Suprapubic skin (tissue), 4 donors: ENCODE results near the gene ATG16L2. TPM values are rescaled to one million over a fixed set of nuclear protein-coding genes. Genes with fewer than 3 reads are reported as not detected.
"Not testable (repeated sequence)": the region's sequence is repeated elsewhere in the genome, so short reads cannot be mapped to it uniquely, and the experiment has no call there.

ENCODE experiments used
- DNase-seq, 2 donors: peaks; one replicate each; pipeline ENCODE4 v3.0.0-alpha.2; 2019; ENCODE audit warnings: low spot score in 2 of 2
- H3K27ac ChIP-seq: fragments of 200-600 bp; sonication (generic); one replicate; pipeline ENCODE4 v1.5.1; 2019
- H3K27me3 ChIP-seq: fragments of 200-600 bp; sonication (generic); one replicate; pipeline ENCODE4 v1.5.1; 2019
- H3K36me3 ChIP-seq: fragments of 200-600 bp; sonication (generic); one replicate; pipeline ENCODE4 v1.5.1; 2019
- H3K4me1 ChIP-seq: fragments of 200-600 bp; sonication (generic); one replicate; pipeline ENCODE4 v1.5.1; 2019
- H3K4me3 ChIP-seq: fragments of 200-600 bp; sonication (generic); one replicate; pipeline ENCODE4 v1.5.1; 2019; ENCODE audit warnings: mild to moderate bottlenecking
- H3K9me3 ChIP-seq: fragments of 200-600 bp; sonication (generic); one replicate; pipeline ENCODE4 v1.5.1; 2019
- CTCF ChIP-seq, 2 donors: fragments of 200-600 bp in 1 of 2; fragments of 450-650 bp in 1 of 2; sonication (generic) in 1 of 2; IDR thresholded peaks; one replicate each; pipeline ENCODE4 v1.5.1; 2016 to 2019; ENCODE audit warnings: antibody characterized with exemption in 2 of 2, mild to moderate bottlenecking in 1 of 2, moderate library complexity in 1 of 2
- EP300 ChIP-seq: sonication (generic); formaldehyde crosslinking; IDR thresholded peaks from one replicate; pipeline ENCODE4 v1.6.1; 2017; ENCODE audit warnings: antibody characterized with exemption
- POLR2A ChIP-seq, 2 donors: fragments of 450-650 bp; IDR thresholded peaks; one replicate each; pipeline ENCODE4 v1.6.1; 2017; ENCODE audit warnings: antibody characterized with exemption in 2 of 2, mild to moderate bottlenecking in 2 of 2, moderate library complexity in 2 of 2
- POLR2AphosphoS5 ChIP-seq, 3 donors: sonication (generic); formaldehyde crosslinking; IDR thresholded peaks; one replicate each; pipeline ENCODE4 v1.6.1; 2017; ENCODE audit warnings: antibody characterized with exemption in 3 of 3
- WGBS: methylation state at CpG from one replicate; pipeline ENCODE4 v1.1.5; 2018; 5-methylcytosine and 5-hydroxymethylcytosine counted together
- total RNA-seq, 4 donors: library from RNA; depleted of rRNA; stranded (reverse); fragments of >200 nt; gene quantifications; one replicate each; pipeline ENCODE4 v1.1.0, GENCODE V29; 2016

Gene ATG16L2
- total RNA-seq, 4 donors from 2014 or later: 81.9 to 231 (median 111) TPM

GRCh38 chr11:72793425-72794367, 20.5 kb upstream of the ATG16L2 start, which contains the start of gene STARD10:
Gene STARD10, minus strand, starts transcription at chr11:72794047. Its CDS starts 12,866 bp downstream, at chr11:72781181.
- Histone ChIP-seq H3K4me1 (peaks cover 39% of the 10 kb centered on the region), H3K4me3 (peak within 1 kb of the TSS; percentile 61), H3K9me3 (no peaks in the 10 kb centered on the region), H3K27ac (peak within 1 kb of the TSS; percentile 91), H3K36me3 (no peaks in the 10 kb centered on the region), H3K27me3 (no peaks in the 10 kb centered on the region)
- 3% methylated on average over 20 of the region's 55 CpGs for WGBS
- peak; percentile 96 to 97 for DNase-seq
- TF ChIP-seq POLR2A (IDR thresholded peaks at IDR 0.05) (peak in 1 of 2 donors; percentile 24), CTCF (IDR thresholded peaks at IDR 0.05) (peak; percentile 96), POLR2AphosphoS5 (IDR thresholded peaks at IDR 0.05) (peak in 1 of 3 donors; percentile 9), EP300 (no peak)

GRCh38 chr11:72798361-72798760, 15.8 kb upstream of the ATG16L2 start:
- no peaks in the 10 kb centered on the region for H3K9me3 ChIP-seq
- no peak for DNase-seq
- no peak overlapping the region for H3K27ac ChIP-seq
- 75% methylated on average over 4 of the region's 4 CpGs for WGBS
- H3K36me3 ChIP-seq: no peaks in the 10 kb centered on the region
- TF ChIP-seq EP300: no peak
- TF ChIP-seq POLR2A (IDR thresholded peaks at IDR 0.05): no peak
- no peak for TF ChIP-seq POLR2AphosphoS5 (IDR thresholded peaks at IDR 0.05)
- TF ChIP-seq CTCF (IDR thresholded peaks at IDR 0.05): no peak
- H3K27me3 ChIP-seq: no peaks in the 10 kb centered on the region
- no peak overlapping the region for H3K4me3 ChIP-seq
- peaks cover 9% of the 10 kb centered on the region for H3K4me1 ChIP-seq

GRCh38 chr11:72799441-72799840, 14.8 kb upstream of the ATG16L2 start:
- no peak overlapping the region for H3K4me3 ChIP-seq
- H3K4me1 ChIP-seq: peaks cover 2% of the 10 kb centered on the region
- TF ChIP-seq POLR2A (IDR thresholded peaks at IDR 0.05): no peak
- TF ChIP-seq CTCF (IDR thresholded peaks at IDR 0.05): no peak
- TF ChIP-seq EP300: no peak
- no peak for TF ChIP-seq POLR2AphosphoS5 (IDR thresholded peaks at IDR 0.05)
- 57% methylated on average over 4 of the region's 4 CpGs for WGBS
- DNase-seq: no peak
- no peaks in the 10 kb centered on the region for H3K9me3 ChIP-seq
- H3K36me3 ChIP-seq: no peaks in the 10 kb centered on the region
- no peak overlapping the region for H3K27ac ChIP-seq
- H3K27me3 ChIP-seq: no peaks in the 10 kb centered on the region

GRCh38 chr11:72802822-72803221, 11.4 kb upstream of the ATG16L2 start:
- Histone ChIP-seq H3K4me1 (no peaks in the 10 kb centered on the region), H3K27ac (no peak overlapping the region), H3K4me3 (no peak overlapping the region), H3K27me3 (no peaks in the 10 kb centered on the region), H3K9me3 (no peaks in the 10 kb centered on the region), H3K36me3 (no peaks in the 10 kb centered on the region)
- TF ChIP-seq EP300 (no peak), POLR2AphosphoS5 (IDR thresholded peaks at IDR 0.05) (no peak), CTCF (IDR thresholded peaks at IDR 0.05) (no peak), POLR2A (IDR thresholded peaks at IDR 0.05) (no peak)
- no peak for DNase-seq
- 95% methylated on average over 6 of the region's 6 CpGs for WGBS

- WGBS: 80% methylated on average over 6 of the region's 6 CpGs
- H3K27me3 ChIP-seq: no peaks in the 10 kb centered on the region
- H3K9me3 ChIP-seq: no peaks in the 10 kb centered on the region
- no peaks in the 10 kb centered on the region for H3K4me1 ChIP-seq
- H3K27ac ChIP-seq: no peak overlapping the region
- DNase-seq: no peak
- H3K4me3 ChIP-seq: no peak overlapping the region
- peaks cover 12% of the 10 kb centered on the region for H3K36me3 ChIP-seq
- TF ChIP-seq EP300 (no peak), POLR2AphosphoS5 (IDR thresholded peaks at IDR 0.05) (no peak), CTCF (IDR thresholded peaks at IDR 0.05) (no peak), POLR2A (IDR thresholded peaks at IDR 0.05) (no peak)
Measured at GRCh38 chr11:72805216-72805615, 9.0 kb upstream of the ATG16L2 start.

- H3K9me3 ChIP-seq, H3K4me1 ChIP-seq: not testable (repeated sequence)
- 92% methylated on average over 1 of the region's 1 CpG for WGBS
Measured at GRCh38 chr11:72806378-72806777, 7.8 kb upstream of the ATG16L2 start.

More at GRCh38 chr11:72806378-72806777, 7.8 kb upstream of the ATG16L2 start:
- not testable (repeated sequence) for H3K27ac ChIP-seq, DNase-seq, H3K4me3 ChIP-seq, H3K27me3 ChIP-seq
- H3K36me3 ChIP-seq: peaks cover 12% of the 10 kb centered on the region
